ENCODE measurements around the gene RASAL2.

- TF ChIP-seq BACH1 (tag; IDR thresholded peaks at IDR 0.05): no peak
- TF ChIP-seq REST (IDR thresholded peaks at IDR 0.05; ENCODE audit: borderline replicate concordance): no peak
- TF ChIP-seq REST (CRISPR knock-in tag; IDR thresholded peaks at IDR 0.05; ENCODE audit: low read depth): no peak
- no peak for TF ChIP-seq ZNF253 (CRISPR knock-in tag; conservative IDR thresholded peaks at IDR 0.05)
- TF ChIP-seq HNRNPK (IDR thresholded peaks at IDR 0.05; ENCODE audit: low read depth, low read length, poor library complexity, severe bottlenecking): no peak
- no peak for TF ChIP-seq ZZZ3 (IDR thresholded peaks at IDR 0.05)
- no peak for TF ChIP-seq SP2 (IDR thresholded peaks at IDR 0.05; ENCODE audit: extremely low read depth, low read depth, low read length, poor library complexity, severe bottlenecking)
Measured at GRCh38 chr1:178101266-178101630, 7.3 kb downstream of the RASAL2 start.

Data from K562 (cell line).